B cell (primary cell): ENCODE data around the gene PTPRN2.

Experiments used
- EZH2 ChIP-seq: IDR thresholded peaks from 2 replicates; pipeline ENCODE4 v1.6.1; 2012; ENCODE audit warnings: borderline replicate concordance, low read depth, mild to moderate bottlenecking, moderate library complexity, low read length; ENCODE audit not compliant: insufficient read depth, poor library complexity, severe bottlenecking
- TF ChIP-seq, protein P1 (sequence below): fragments of 200-600 bp; IDR thresholded peaks from one replicate; pipeline ENCODE4 v1.8.0; 2022; ENCODE audit warnings: antibody characterized with exemption, mild to moderate bottlenecking

DNA sequence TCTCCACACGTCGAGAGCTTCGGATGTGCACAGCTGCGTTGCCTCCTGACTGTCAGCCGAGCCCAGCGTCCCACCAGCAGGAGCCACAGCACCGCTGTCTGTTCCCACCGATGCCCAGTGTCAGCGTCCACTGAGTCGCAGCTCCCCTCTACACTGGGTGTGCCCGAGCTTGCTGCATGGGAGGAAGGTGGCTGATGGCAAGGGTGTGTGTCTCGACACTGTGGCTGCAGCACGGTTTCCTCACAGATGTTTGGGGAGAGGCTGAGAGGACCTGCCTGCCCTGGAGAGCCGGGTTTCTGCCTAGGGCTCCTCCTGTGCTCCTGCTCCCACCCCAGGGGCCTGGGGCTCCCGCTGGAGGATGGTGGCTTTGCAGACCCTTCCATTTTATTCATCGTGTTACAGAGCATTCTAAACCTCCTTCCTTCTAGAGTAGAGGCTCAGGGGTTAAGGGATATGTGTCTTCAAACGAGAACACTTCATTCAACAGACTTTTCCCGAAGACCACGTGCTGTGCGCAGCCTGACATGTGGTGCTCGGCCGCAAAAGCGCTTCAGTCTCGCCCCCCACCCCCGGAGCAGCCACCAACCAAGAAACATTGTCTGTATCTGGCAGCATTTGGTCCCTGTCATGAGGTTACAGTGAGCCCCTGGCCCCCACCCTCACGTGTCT is 866.0 kb downstream of the PTPRN2 start:
- TF ChIP-seq, protein P1, sequence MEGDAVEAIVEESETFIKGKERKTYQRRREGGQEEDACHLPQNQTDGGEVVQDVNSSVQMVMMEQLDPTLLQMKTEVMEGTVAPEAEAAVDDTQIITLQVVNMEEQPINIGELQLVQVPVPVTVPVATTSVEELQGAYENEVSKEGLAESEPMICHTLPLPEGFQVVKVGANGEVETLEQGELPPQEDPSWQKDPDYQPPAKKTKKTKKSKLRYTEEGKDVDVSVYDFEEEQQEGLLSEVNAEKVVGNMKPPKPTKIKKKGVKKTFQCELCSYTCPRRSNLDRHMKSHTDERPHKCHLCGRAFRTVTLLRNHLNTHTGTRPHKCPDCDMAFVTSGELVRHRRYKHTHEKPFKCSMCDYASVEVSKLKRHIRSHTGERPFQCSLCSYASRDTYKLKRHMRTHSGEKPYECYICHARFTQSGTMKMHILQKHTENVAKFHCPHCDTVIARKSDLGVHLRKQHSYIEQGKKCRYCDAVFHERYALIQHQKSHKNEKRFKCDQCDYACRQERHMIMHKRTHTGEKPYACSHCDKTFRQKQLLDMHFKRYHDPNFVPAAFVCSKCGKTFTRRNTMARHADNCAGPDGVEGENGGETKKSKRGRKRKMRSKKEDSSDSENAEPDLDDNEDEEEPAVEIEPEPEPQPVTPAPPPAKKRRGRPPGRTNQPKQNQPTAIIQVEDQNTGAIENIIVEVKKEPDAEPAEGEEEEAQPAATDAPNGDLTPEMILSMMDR = no peak
- TF ChIP-seq EZH2 = no peak
